ENCODE results near the gene FLT3LG. TPM values are rescaled to one million over a fixed set of nuclear protein-coding genes. Genes with fewer than 3 reads are reported as not detected.

Gene FLT3LG
- total and polyA plus RNA-seq, 9 of the 15 experiments (the other 6 are each of a cell fraction or from before 2014, with no cell fraction given): 0.31 to 6.4 (median 1.1) TPM

- peaks cover 30% of the 10 kb centered on the region for H4K20me1 ChIP-seq (replicated peaks; ENCODE audit: control insufficient read depth, insufficient read depth, low read length)
- no peak overlapping the region for H3K4me3 ChIP-seq
- FAIRE-seq (no peak), DNase-seq (ENCODE audit: extremely low read depth in 1 of 4, low spot score in 3 of 4) (no peak), ATAC-seq (no peak)
- H3K9ac ChIP-seq (ENCODE audit: insufficient read depth in 1 of 2, low read depth in 2 of 2, low read length in 2 of 2): peak overlapping the region in 1 of 2 experiments; percentile 77; a peak in 1 of 4 replicates
- no peaks in the 10 kb centered on the region for H3K9me1 ChIP-seq (ENCODE audit: control insufficient read depth, insufficient read depth, low read length)
- in situ Hi-C loops (cut with MboI) (loop anchor here (10.0 kb wide), 1 partner anchor 383 kb away; the partner anchor contains the start of genes AKT1S1 and TBC1D17), intact Hi-C loops (cut with micrococcal nuclease) (no loop called here)
- H3K36me3 ChIP-seq (ENCODE audit: control insufficient read depth, insufficient read depth, low read length): peaks cover 58% of the 10 kb centered on the region
- CTCF ChIA-PET (ENCODE audit: low intra/inter-chr PET ratio): no interaction called here
- H3K79me2 ChIP-seq (ENCODE audit: control insufficient read depth, insufficient read depth, low read length): peaks cover 53% of the 10 kb centered on the region
- no peak overlapping the region for H2AFZ ChIP-seq (ENCODE audit: low read depth, low read length)
- peaks cover 15 to 23% of the 10 kb centered on the region in 2 experiments; a peak in 3 of 5 replicates for H3K4me1 ChIP-seq (replicated peaks in 1 of 2; ENCODE audit: control insufficient read depth in 2 of 2, insufficient read depth in 2 of 2, low read length in 2 of 2)
- BruUV-seq (replicated peaks): no TSS peak
- peak overlapping the region; percentile 42; the same call in 1 of the 3 replicates for H3K27ac ChIP-seq (ENCODE audit: extremely low read depth, low read depth, low read length)
- POLR2A ChIA-PET: interaction anchor here (0.6 to 1.4 kb wide), 7 partner anchors 9 to 193 kb away, joined by 3 to 5 read pairs (median 3); no protein-coding TSS in a partner anchor
- no peaks in the 10 kb centered on the region for H3K9me3 ChIP-seq (replicated peaks; ENCODE audit: control insufficient read depth, insufficient read depth, low read depth, low read length)
- H3K27me3 ChIP-seq (ENCODE audit: control insufficient read depth in 2 of 2, insufficient read depth in 2 of 2, low read length in 2 of 2): no peaks in the 10 kb centered on the region
- no peak overlapping the region for H3K4me2 ChIP-seq (ENCODE audit: insufficient read depth, low read length)
- 68% methylated on average over 7 of the region's 7 CpGs for WGBS (ENCODE audit: insufficient coverage, low coverage, missing lambda C conversion rate)
- no peak for TF ChIP-seq KLF13 (tag; IDR thresholded peaks at IDR 0.05; ENCODE audit: borderline replicate concordance, low read depth)
- TF ChIP-seq ZC3H11A (IDR thresholded peaks at IDR 0.05; ENCODE audit: low read depth, low read length): no peak
- no peak for TF ChIP-seq CREBBP (IDR thresholded peaks at IDR 0.05; ENCODE audit: low read depth, low read length)
- TF ChIP-seq, protein P1, sequence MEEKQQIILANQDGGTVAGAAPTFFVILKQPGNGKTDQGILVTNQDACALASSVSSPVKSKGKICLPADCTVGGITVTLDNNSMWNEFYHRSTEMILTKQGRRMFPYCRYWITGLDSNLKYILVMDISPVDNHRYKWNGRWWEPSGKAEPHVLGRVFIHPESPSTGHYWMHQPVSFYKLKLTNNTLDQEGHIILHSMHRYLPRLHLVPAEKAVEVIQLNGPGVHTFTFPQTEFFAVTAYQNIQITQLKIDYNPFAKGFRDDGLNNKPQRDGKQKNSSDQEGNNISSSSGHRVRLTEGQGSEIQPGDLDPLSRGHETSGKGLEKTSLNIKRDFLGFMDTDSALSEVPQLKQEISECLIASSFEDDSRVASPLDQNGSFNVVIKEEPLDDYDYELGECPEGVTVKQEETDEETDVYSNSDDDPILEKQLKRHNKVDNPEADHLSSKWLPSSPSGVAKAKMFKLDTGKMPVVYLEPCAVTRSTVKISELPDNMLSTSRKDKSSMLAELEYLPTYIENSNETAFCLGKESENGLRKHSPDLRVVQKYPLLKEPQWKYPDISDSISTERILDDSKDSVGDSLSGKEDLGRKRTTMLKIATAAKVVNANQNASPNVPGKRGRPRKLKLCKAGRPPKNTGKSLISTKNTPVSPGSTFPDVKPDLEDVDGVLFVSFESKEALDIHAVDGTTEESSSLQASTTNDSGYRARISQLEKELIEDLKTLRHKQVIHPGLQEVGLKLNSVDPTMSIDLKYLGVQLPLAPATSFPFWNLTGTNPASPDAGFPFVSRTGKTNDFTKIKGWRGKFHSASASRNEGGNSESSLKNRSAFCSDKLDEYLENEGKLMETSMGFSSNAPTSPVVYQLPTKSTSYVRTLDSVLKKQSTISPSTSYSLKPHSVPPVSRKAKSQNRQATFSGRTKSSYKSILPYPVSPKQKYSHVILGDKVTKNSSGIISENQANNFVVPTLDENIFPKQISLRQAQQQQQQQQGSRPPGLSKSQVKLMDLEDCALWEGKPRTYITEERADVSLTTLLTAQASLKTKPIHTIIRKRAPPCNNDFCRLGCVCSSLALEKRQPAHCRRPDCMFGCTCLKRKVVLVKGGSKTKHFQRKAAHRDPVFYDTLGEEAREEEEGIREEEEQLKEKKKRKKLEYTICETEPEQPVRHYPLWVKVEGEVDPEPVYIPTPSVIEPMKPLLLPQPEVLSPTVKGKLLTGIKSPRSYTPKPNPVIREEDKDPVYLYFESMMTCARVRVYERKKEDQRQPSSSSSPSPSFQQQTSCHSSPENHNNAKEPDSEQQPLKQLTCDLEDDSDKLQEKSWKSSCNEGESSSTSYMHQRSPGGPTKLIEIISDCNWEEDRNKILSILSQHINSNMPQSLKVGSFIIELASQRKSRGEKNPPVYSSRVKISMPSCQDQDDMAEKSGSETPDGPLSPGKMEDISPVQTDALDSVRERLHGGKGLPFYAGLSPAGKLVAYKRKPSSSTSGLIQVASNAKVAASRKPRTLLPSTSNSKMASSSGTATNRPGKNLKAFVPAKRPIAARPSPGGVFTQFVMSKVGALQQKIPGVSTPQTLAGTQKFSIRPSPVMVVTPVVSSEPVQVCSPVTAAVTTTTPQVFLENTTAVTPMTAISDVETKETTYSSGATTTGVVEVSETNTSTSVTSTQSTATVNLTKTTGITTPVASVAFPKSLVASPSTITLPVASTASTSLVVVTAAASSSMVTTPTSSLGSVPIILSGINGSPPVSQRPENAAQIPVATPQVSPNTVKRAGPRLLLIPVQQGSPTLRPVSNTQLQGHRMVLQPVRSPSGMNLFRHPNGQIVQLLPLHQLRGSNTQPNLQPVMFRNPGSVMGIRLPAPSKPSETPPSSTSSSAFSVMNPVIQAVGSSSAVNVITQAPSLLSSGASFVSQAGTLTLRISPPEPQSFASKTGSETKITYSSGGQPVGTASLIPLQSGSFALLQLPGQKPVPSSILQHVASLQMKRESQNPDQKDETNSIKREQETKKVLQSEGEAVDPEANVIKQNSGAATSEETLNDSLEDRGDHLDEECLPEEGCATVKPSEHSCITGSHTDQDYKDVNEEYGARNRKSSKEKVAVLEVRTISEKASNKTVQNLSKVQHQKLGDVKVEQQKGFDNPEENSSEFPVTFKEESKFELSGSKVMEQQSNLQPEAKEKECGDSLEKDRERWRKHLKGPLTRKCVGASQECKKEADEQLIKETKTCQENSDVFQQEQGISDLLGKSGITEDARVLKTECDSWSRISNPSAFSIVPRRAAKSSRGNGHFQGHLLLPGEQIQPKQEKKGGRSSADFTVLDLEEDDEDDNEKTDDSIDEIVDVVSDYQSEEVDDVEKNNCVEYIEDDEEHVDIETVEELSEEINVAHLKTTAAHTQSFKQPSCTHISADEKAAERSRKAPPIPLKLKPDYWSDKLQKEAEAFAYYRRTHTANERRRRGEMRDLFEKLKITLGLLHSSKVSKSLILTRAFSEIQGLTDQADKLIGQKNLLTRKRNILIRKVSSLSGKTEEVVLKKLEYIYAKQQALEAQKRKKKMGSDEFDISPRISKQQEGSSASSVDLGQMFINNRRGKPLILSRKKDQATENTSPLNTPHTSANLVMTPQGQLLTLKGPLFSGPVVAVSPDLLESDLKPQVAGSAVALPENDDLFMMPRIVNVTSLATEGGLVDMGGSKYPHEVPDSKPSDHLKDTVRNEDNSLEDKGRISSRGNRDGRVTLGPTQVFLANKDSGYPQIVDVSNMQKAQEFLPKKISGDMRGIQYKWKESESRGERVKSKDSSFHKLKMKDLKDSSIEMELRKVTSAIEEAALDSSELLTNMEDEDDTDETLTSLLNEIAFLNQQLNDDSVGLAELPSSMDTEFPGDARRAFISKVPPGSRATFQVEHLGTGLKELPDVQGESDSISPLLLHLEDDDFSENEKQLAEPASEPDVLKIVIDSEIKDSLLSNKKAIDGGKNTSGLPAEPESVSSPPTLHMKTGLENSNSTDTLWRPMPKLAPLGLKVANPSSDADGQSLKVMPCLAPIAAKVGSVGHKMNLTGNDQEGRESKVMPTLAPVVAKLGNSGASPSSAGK (IDR thresholded peaks at IDR 0.05): no peak
- TF ChIP-seq CEBPZ (IDR thresholded peaks at IDR 0.05; ENCODE audit: borderline replicate concordance, low read depth, low read length): no peak
These were observed 18.0 kb downstream of the FLT3LG start for GRCh38 chr19:49491804-49492572.
